H1 (cell line): ENCODE results near the gene RSKR. TPM values are rescaled to one million over a fixed set of nuclear protein-coding genes. Genes with fewer than 3 reads are reported as not detected.

Experiments
- RNF2 ChIP-seq: fragments of 200-900, 300-1000 bp; sonication (generic); IDR thresholded peaks from 2 replicates; pipeline ENCODE4 v1.7.1; 2016; ENCODE audit warnings: borderline replicate concordance, low read depth, mild to moderate bottlenecking, antibody characterized with exemption, low read length; ENCODE audit not compliant: poor library complexity, severe bottlenecking; ENCODE audit errors: missing control alignments
- polyA plus RNA-seq, 7 experiments: library from polyadenylated mRNA; depleted of rRNA in 3 of 7; stranded (reverse) in 5 of 7; unstranded in 2 of 7; fragments of >200 nt in 5 of 7; fragments of 200-250 nt in 2 of 7; gene quantifications; 1 replicate in 5 of 7; 2 replicates in 1 of 7; 4 replicates in 1 of 7; pipeline versions ENCODE4 v1.2.1 to v1.2.3, GENCODE V29; 2011 to 2013; ENCODE audit warnings: missing spikeins in 2 of 7, mixed read lengths in 2 of 7
- total RNA-seq: library from RNA; stranded (reverse); fragmentation: NEBNext Ultra II Directional; extraction: Animal tissue kit (Norgen Biotek cat#: 25700); gene quantifications from 2 replicates; pipeline ENCODE4 v1.2.1, GENCODE V29; 2021

The RSKR gene
- total and polyA plus RNA-seq, 2 of the 8 experiments (the other 6 are each of a cell fraction or from before 2014, with no cell fraction given) = 24.1 to 28.5 TPM

GRCh38 chr17:28645576-28645939, 31.6 kb upstream of the RSKR start (continued):
- no peak for TF ChIP-seq RNF2
